Epithelial cell of esophagus (primary cell): ENCODE data around the gene RPL7A.
A peak's percentile ranks its signal among the peaks of the same experiment; 100 is the strongest.

Experiments used
- DNase-seq: peaks from one replicate; pipeline ENCODE4 v3.0.0; 2010; ENCODE audit warnings: low read depth
- H3K4me3 ChIP-seq: 2 replicates; pipeline ENCODE4 v1.5.1; 2011; ENCODE audit warnings: mild to moderate bottlenecking, low read length, control low read depth
- TF ChIP-seq, protein P1 (sequence below): IDR thresholded peaks from 2 replicates; pipeline ENCODE4 v1.5.1; 2011; ENCODE audit warnings: low read depth, mild to moderate bottlenecking, low read length, control low read depth, inconsistent platforms; ENCODE audit not compliant: insufficient read depth; ENCODE audit errors: missing control alignments

The RPL7A gene

DNA sequence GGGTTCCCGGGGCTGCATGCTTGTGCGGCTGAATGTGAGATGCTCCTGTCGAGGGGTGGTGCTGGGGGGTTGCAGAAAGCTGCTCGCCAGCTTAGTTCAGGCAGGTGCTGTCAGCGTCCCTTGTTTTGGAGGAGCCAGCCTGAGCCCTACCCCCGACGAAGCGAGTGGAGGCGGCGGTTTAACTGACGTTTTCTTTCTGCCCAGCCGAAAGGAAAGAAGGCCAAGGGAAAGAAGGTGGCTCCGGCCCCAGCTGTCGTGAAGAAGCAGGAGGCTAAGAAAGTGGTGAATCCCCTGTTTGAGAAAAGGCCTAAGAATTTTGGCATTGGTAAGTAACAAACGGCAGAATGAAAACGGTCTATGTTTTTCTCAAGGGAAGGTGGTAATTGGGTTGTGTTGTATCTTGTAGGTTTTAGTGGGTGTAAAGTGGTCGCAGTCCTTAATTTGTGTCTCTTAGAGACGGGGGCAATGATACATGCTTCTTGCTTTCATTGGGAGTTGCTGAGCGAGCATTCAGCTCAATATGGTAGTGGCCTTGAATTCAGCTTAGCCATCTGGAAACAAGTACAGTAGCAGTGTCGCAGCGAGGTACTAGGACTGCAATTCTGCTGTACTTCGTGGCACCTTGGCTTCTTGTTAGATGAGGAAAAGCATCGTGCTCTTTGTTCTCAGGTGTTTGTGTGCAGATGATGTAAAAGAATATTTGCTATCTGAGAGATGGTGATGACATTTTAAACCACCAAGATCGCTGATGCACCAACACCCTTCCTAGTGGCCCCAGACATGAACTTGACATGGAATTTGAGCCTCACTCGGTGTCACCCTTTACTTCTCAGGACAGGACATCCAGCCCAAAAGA is 928 bp downstream of the RPL7A start:
- no peak for DNase-seq
- TF ChIP-seq, protein P1, sequence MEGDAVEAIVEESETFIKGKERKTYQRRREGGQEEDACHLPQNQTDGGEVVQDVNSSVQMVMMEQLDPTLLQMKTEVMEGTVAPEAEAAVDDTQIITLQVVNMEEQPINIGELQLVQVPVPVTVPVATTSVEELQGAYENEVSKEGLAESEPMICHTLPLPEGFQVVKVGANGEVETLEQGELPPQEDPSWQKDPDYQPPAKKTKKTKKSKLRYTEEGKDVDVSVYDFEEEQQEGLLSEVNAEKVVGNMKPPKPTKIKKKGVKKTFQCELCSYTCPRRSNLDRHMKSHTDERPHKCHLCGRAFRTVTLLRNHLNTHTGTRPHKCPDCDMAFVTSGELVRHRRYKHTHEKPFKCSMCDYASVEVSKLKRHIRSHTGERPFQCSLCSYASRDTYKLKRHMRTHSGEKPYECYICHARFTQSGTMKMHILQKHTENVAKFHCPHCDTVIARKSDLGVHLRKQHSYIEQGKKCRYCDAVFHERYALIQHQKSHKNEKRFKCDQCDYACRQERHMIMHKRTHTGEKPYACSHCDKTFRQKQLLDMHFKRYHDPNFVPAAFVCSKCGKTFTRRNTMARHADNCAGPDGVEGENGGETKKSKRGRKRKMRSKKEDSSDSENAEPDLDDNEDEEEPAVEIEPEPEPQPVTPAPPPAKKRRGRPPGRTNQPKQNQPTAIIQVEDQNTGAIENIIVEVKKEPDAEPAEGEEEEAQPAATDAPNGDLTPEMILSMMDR, result no peak

GRCh38 chr9:133349965-133350616 is 2.1 kb downstream of the RPL7A start:
- peak overlapping the region; percentile 92 for H3K4me3 ChIP-seq
- TF ChIP-seq, protein P1, result no peak
- no peak for DNase-seq

More for the DNA sequence above, 928 bp downstream of the RPL7A start:
- peak overlapping the region; percentile 92 for H3K4me3 ChIP-seq

GRCh38 chr9:133351526-133351907 is 3.5 kb downstream of the RPL7A start:
- H3K4me3 ChIP-seq, result no peak overlapping the region
- no peak for DNase-seq
- TF ChIP-seq, protein P1, result no peak

DNA sequence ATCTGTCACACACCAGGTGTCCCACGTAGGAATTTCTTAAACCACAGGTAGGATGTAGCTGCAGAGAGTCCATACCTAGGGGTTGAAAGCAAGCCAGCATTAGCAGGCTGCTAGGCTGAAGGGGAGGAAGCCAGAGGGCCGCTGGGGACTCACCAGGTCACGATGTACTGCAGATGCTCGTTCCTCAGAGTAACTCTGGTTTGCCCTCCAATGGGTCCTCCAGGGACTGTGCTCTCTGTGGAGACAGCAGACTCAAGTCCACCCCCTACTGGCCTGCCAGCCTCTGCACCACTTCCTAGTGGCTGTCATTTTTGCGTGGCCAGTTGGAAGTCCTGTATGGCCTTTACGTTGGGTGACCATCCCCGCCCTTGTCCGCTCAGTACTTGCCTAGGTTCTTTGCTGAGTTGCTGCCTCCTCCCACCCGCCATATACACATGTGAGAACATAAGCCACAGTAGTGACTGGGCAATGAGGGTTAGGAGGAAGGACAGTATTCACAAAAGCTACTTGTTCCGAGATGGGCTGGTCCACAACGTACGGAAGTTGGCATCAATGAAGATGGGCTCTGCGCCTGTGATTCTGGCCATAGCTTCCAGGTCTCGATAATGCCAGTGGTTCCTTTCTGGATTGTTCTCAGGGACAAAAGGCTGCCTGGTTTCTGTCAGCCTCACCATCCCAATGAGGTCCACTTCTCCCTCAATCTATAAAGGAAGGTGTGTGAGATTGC is 4.1 kb downstream of the RPL7A start:
- TF ChIP-seq, protein P1, result peak; percentile 70
- no peak overlapping the region for H3K4me3 ChIP-seq
- DNase-seq, result peak; percentile 76

DNA sequence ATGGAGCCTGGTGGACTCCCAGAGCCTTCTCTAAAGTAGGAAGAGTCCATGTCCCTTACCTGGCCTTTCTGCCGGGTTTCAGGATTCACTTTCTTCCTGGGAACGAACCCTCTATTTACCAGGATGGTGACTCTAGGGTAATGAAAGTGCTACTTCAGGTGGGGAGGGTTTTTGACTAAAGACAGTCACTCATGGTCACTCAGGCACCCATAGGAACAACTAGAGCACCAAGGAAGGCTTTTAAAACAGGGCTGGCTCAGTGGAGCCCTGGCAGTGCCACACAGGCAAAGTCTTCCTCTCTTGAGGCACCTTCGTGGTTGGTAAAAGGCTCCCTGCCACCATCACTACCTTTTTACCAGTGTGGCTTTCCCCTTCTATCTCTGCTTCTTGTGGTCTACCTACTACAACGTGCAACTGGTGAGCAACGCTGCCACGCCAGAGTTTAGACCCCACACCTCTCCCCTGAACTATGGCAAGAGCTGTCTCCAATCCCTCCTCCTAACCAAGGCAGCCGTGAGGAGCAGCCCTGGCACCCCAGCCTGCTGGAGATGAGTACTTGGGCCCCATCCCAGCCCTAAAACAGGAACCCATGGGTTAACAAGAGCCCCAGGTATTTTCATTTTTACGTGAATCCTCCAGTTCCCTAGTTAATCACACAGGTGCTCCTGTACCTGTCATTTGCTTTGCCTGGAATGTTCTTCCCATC is 4.8 kb downstream of the RPL7A start:
- no peak overlapping the region for H3K4me3 ChIP-seq
- TF ChIP-seq, protein P1, result no peak
- no peak for DNase-seq

DNA sequence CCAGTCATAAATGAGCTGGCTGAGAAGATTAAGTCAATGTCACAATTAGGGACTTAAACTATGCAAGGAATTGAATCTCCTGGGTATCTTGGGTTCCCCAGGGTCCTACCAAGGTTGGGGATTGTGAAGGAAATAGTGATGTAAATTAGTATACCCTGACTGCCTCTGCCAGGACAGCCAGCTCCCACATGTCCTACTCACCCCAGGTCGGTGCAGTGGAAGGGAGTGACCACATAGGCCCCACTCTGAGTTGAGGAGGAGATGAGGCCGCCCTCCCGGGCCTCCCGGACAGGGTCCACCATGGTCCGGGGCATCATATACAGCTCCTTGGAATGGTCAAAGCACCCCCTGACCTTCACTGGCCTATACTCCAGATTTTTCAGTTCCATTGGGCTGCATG is 5.5 kb downstream of the RPL7A start:
- no peak overlapping the region for H3K4me3 ChIP-seq
- DNase-seq, result no peak
- TF ChIP-seq, protein P1, result no peak
